Lower leg skin (tissue), 3 donors: ENCODE results near the gene SH2D2A.

Source experiments
- CTCF ChIP-seq, 3 donors: fragments of 450-650 bp; IDR thresholded peaks; one replicate each; pipeline ENCODE4 v1.5.1; 2016; ENCODE audit warnings: antibody characterized with exemption in 3 of 3, mild to moderate bottlenecking in 3 of 3, moderate library complexity in 2 of 3
- POLR2A ChIP-seq, 2 donors: fragments of 450-650 bp; IDR thresholded peaks; one replicate each; pipeline ENCODE4 v1.6.1; 2016 to 2017; ENCODE audit warnings: antibody characterized with exemption in 2 of 2, mild to moderate bottlenecking in 1 of 2, moderate library complexity in 1 of 2

GRCh38 chr1:156822680-156823079 is 6.0 kb upstream of the SH2D2A start:
- TF ChIP-seq CTCF (IDR thresholded peaks at IDR 0.05) (no peak), POLR2A (IDR thresholded peaks at IDR 0.05) (no peak)
